Fibroblast of villous mesenchyme (primary cell): ENCODE data around the gene SIRT6. TPM values are rescaled to one million over a fixed set of nuclear protein-coding genes. Genes with fewer than 3 reads are reported as not detected.
"Not testable (repeated sequence)": the region's sequence is repeated elsewhere in the genome, so short reads cannot be mapped to it uniquely, and the experiment has no call there.

Experiments used
- DNase-seq: peaks from one replicate; pipeline ENCODE4 v3.0.0-alpha.2; 2010; ENCODE audit warnings: low read depth
- H3K4me3 ChIP-seq: 2 replicates; pipeline ENCODE4 v1.5.1; 2011; ENCODE audit warnings: low read depth, mild to moderate bottlenecking, low read length
- total RNA-seq: library from RNA; depleted of rRNA; stranded (reverse); fragments of >200 nt; gene quantifications from 2 replicates; pipeline ENCODE4 v1.2.3, GENCODE V29; 2012
- TF ChIP-seq, protein P1 (sequence below): IDR thresholded peaks from 2 replicates; pipeline ENCODE4 v1.5.1; 2012; ENCODE audit warnings: low read depth, mild to moderate bottlenecking, low read length; ENCODE audit not compliant: insufficient read depth

SIRT6 gene
- total RNA-seq, 1 donor: 10.4 TPM

DNA sequence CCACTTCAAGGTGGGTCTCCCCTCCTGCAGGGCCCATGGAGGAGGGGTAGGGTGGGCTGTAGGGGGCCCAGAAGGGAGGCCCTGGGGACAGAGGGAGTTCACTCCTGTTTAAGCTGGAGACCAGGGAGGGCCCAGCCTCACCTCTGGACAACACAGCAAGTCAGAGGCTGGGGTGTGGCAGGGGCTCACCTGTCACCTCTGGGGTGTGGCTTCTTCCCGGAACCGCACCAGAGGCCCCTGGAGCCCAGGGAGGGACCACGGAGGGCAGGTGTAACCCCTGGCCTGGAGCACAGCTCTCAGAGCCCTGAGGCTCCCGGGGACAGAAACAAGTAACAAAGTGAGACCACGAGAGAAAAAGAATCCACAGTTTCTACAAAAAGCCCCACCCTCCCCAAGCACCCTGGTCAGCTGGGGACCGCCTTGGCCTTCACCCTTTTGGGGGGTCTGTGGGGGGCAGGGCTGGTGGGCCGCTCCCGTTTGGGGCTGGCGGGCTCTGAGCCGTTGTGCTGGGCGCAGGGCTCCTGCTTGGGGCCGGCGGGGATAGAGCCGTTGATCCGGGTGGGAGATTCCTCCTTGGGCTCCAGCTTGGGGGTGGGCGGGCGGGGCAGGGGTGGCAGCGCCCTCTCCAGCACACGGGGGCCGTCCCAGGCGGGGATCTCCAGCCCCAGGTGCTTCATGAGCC is 8.0 kb downstream of the SIRT6 start:
- no peak overlapping the region for H3K4me3 ChIP-seq
- no peak for DNase-seq
- TF ChIP-seq, protein P1, sequence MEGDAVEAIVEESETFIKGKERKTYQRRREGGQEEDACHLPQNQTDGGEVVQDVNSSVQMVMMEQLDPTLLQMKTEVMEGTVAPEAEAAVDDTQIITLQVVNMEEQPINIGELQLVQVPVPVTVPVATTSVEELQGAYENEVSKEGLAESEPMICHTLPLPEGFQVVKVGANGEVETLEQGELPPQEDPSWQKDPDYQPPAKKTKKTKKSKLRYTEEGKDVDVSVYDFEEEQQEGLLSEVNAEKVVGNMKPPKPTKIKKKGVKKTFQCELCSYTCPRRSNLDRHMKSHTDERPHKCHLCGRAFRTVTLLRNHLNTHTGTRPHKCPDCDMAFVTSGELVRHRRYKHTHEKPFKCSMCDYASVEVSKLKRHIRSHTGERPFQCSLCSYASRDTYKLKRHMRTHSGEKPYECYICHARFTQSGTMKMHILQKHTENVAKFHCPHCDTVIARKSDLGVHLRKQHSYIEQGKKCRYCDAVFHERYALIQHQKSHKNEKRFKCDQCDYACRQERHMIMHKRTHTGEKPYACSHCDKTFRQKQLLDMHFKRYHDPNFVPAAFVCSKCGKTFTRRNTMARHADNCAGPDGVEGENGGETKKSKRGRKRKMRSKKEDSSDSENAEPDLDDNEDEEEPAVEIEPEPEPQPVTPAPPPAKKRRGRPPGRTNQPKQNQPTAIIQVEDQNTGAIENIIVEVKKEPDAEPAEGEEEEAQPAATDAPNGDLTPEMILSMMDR: no peak

DNA sequence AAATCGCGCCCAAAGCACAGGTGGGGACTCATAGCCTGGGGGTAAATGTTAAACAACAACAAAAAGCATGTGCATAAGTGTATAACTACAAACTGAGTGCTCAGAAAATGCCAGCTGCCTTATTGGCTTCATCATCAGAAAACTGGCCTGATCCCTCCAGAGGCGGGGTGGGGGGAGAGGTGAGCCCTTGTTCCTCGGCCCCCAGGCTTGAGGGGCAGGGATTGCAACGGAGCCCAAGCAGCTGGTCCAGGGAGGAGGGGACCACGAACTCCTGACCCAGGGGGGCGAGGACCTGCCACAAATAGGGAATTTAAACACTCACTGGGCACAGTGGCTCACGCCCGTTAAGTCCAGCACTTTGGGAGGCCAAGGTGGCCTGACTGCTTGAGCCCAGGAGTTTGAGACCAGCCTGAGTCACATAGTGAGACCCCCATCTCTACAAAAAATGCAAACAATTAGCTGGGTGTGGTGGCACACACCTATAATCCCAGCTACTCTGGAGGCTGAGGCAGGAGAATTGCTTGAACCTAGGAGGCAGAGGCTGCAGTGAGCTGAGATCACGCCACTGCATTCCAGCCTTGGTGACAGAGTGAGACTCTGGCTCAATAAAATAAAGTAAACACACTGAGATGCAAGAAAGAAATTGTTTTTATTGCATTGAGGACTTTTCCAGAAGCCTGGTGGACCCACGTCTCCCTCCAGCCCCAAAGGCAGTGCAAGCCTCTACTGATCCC is 8.7 kb downstream of the SIRT6 start:
- no peak overlapping the region for H3K4me3 ChIP-seq
- TF ChIP-seq, protein P1: no peak
- no peak for DNase-seq

DNA sequence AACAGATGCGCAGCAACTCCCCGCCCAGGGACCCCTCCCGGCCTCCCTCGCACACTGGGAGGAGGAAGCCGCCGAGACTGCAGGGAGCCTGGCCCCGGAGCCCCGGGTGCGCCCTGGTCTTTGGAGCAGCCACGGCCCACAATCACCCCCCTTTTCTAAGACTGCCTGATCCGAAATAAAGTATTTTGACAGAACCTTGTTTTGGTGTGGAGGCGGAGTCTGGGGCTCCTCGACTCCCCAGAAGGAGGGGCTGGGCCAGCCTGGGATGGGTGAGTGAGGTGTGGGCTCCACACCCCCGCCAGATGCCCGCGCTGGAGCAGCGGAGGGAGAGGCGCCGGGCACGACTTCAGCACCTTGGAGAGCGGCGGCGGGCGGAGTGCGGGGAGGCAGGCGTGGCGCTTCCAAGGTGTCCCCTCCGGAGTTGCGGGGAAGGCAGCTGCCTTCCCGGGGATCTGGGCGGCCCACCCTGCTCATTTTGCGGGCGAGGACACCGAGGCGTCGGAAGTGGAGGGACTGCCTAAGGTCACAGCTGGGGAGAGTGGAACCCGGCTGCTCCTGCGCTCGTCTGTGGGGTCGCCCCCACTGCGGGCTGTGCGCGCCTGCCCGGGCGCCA is 9.4 kb downstream of the SIRT6 start:
- TF ChIP-seq, protein P1: no peak

DNA sequence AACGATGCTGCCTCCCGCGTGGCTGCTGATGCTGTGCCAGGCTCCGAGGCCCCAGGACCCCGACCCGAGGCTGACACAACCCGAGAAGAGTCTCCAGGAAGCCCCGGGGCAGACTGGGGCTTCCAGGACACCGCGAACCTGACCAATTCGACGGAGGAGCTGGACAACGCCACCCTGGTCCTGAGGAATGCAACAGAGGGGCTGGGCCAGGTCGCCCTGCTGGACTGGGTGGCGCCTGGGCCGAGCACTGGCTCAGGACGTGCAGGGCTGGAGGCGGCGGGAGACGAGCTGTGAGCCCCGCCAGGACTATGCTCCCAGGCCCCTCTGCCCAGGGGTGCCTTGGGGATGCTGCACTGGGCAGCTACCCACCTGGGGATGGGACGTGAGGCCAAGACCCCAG is 10.7 kb downstream of the SIRT6 start:
- DNase-seq: no peak

More for the DNA sequence above, 9.4 kb downstream of the SIRT6 start:
- DNase-seq: peak; percentile 42
- H3K4me3 ChIP-seq: no peak overlapping the region

DNA sequence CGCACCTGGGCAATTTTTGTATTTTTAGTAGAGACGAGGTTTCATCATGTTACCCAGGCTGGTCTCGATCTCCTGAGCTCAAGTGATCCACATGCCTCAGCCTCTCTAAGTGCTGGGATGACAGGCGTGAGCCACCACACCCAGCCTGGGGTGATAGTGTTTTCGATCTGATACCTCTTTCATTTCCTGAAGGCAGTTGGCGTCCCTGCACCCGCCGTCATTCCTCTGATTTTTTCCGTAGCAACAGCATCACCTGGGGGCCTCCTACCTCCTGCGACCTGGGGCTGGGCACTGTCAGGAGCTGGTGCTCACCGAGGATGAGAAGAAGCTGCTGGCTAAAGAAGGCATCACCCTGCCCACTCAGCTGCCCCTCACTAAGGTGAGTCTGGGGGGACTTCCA is 18.1 kb downstream of the SIRT6 start:
- TF ChIP-seq, protein P1: no peak
- no peak overlapping the region for H3K4me3 ChIP-seq
- no peak for DNase-seq

More for the DNA sequence above, 10.7 kb downstream of the SIRT6 start:
- H3K4me3 ChIP-seq: no peak overlapping the region
- TF ChIP-seq, protein P1: no peak

DNA sequence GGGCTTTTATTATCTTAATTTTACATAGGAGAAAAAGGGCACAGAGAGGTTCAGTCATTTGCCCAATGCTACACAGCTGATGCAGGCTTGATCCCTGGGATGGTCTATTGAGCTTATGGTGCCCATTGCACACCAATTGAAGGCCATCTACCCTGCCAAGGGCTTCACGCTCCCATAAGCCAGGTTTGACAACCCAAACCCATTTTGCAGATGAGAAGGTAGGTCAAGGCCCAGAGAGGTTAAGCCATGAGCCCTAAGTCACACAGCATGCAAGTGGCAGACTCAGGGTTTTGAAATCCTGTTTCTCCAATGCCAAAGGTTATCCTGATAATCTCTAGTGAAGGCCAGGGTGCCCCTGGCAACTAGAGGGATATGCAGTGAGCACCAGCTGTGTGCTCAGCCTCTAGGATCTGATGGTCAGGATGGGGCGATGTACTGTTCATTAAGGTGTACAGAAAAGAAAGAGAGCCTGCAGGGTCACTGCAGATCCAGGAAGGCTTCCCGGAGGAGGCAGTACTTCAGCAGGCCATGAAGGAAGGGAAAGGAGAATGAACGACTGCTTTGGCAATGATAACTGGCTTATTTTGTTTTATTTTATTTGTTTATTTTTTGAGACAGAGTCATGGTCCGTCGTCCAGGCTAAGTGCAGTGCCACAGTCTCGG is 20.8 kb downstream of the SIRT6 start:
- TF ChIP-seq, protein P1: no peak
- H3K4me3 ChIP-seq: no peak overlapping the region
- DNase-seq: no peak

DNA sequence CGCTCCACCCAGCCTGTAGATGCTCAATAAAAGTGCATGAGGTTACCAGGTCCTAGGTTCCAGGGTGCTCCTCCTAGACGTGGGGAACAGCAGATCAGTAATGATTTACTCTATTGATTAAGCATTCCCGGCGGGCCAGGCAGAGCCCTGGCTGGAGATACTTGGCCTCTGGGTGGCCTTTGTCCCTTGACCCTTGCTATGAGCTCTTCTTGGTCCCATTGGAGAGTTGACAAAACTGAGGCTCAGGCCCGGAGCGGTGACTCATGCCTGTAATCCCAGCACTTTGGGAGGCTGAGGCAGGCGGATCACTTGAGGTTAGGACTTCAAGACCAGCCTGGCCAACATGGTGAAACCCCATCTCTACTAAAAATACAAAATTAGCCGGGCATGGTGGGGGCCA is 24.4 kb downstream of the SIRT6 start:
- H3K4me3 ChIP-seq, DNase-seq: not testable (repeated sequence)
